HEK293 (cell line): Measurements from ENCODE around the gene CAPN7.

Experiments used
- AEBP2 ChIP-seq: fragments of 450-650 bp; formaldehyde crosslinking; IDR thresholded peaks from 2 replicates; pipeline ENCODE4 v1.5.1; 2016; ENCODE audit warnings: missing biosample characterization, missing genetic modification characterization, borderline replicate concordance
- ATF2 ChIP-seq: fragments of 450-650 bp; formaldehyde crosslinking; IDR thresholded peaks from 2 replicates; pipeline ENCODE4 v1.5.1; 2016; ENCODE audit warnings: missing biosample characterization, missing genetic modification characterization, low read depth
- HOXA7 ChIP-seq: sonication (generic); formaldehyde crosslinking; IDR thresholded peaks from 2 replicates; pipeline ENCODE4 v1.8.1; 2022; ENCODE audit warnings: missing genetic modification reagents, borderline replicate concordance
- HOXD13 ChIP-seq: sonication (generic); formaldehyde crosslinking; IDR thresholded peaks from 2 replicates; pipeline ENCODE4 v1.8.0; 2022; ENCODE audit warnings: missing genetic modification reagents, borderline replicate concordance
- MZF1 ChIP-seq: fragments of 450-650 bp; formaldehyde crosslinking; IDR thresholded peaks from 2 replicates; pipeline ENCODE4 v1.5.1; 2017; ENCODE audit warnings: missing biosample characterization, missing genetic modification characterization, borderline replicate concordance
- OVOL3 ChIP-seq: fragments of 450-650 bp; formaldehyde crosslinking; IDR thresholded peaks from 2 replicates; pipeline ENCODE4 v1.5.1; 2016; ENCODE audit warnings: missing biosample characterization, missing genetic modification characterization
- SCRT2 ChIP-seq: fragments of 450-650 bp; formaldehyde crosslinking; IDR thresholded peaks from 2 replicates; pipeline ENCODE4 v1.5.1; 2016; ENCODE audit warnings: missing biosample characterization, missing genetic modification characterization
- SETDB1 ChIP-seq: IDR thresholded peaks from one replicate; pipeline ENCODE4 v1.6.1; 2017; ENCODE audit warnings: mild to moderate bottlenecking, low read length, moderate library complexity, mixed read lengths; ENCODE audit not compliant: insufficient read length
- SP2 ChIP-seq: fragments of 450-650 bp; formaldehyde crosslinking; IDR thresholded peaks from 2 replicates; pipeline ENCODE4 v1.5.1; 2016; ENCODE audit warnings: missing biosample characterization, missing genetic modification characterization
- ZBTB26 ChIP-seq: fragments of 450-650 bp; formaldehyde crosslinking; optimal IDR thresholded peaks from 2 replicates; pipeline ENCODE3; 2016; ENCODE audit warnings: missing biosample characterization, mild to moderate bottlenecking, missing genetic modification characterization
- ZBTB48 ChIP-seq: fragments of 450-650 bp; formaldehyde crosslinking; IDR thresholded peaks from 2 replicates; pipeline ENCODE4 v1.5.1; 2016; ENCODE audit warnings: missing biosample characterization, missing genetic modification characterization
- ZIC2 ChIP-seq: fragments of 450-650 bp; formaldehyde crosslinking; IDR thresholded peaks from 2 replicates; pipeline ENCODE4 v1.5.1; 2016; ENCODE audit warnings: missing biosample characterization, missing genetic modification characterization
- ZNF114 ChIP-seq: fragments of 450-650 bp; formaldehyde crosslinking; IDR thresholded peaks from 2 replicates; pipeline ENCODE4 v1.5.0; 2017; ENCODE audit warnings: missing biosample characterization, missing genetic modification characterization
- ZNF155 ChIP-seq: fragments of 450-650 bp; formaldehyde crosslinking; IDR thresholded peaks from 2 replicates; pipeline ENCODE4 v1.5.1; 2016; ENCODE audit warnings: missing biosample characterization, missing genetic modification characterization
- ZNF341 ChIP-seq: fragments of 450-650 bp; formaldehyde crosslinking; IDR thresholded peaks from 2 replicates; pipeline ENCODE4; 2016; ENCODE audit warnings: low read depth, missing biosample characterization, missing genetic modification characterization
- ZNF354C ChIP-seq: fragments of 450-650 bp; formaldehyde crosslinking; IDR thresholded peaks from 2 replicates; pipeline ENCODE4 v1.5.1; 2016; ENCODE audit warnings: missing biosample characterization, missing genetic modification characterization, low read depth, borderline replicate concordance
- ZNF37A ChIP-seq: fragments of 450-650 bp; IDR thresholded peaks from 2 replicates; pipeline ENCODE4 v1.5.1; 2018; ENCODE audit warnings: missing biosample characterization, missing genetic modification characterization
- ZNF423 ChIP-seq: fragments of 450-650 bp; formaldehyde crosslinking; IDR thresholded peaks from 2 replicates; pipeline ENCODE4 v1.5.1; 2016; ENCODE audit warnings: missing biosample characterization, missing genetic modification characterization
- ZNF426 ChIP-seq: fragments of 450-650 bp; formaldehyde crosslinking; IDR thresholded peaks from 2 replicates; pipeline ENCODE4 v1.5.1; 2017; ENCODE audit warnings: missing biosample characterization, missing genetic modification characterization, mild to moderate bottlenecking, inconsistent platforms, moderate library complexity
- ZNF530 ChIP-seq: fragments of 450-650 bp; formaldehyde crosslinking; IDR thresholded peaks from 2 replicates; pipeline ENCODE4 v1.5.1; 2016; ENCODE audit warnings: low read depth, missing biosample characterization, missing genetic modification characterization
- ZNF549 ChIP-seq: fragments of 450-650 bp; IDR thresholded peaks from 2 replicates; pipeline ENCODE4 v1.5.1; 2018; ENCODE audit warnings: missing biosample characterization, missing genetic modification characterization, mild to moderate bottlenecking, inconsistent platforms, moderate library complexity
- ZNF596 ChIP-seq: fragments of 450-650 bp; IDR thresholded peaks from 2 replicates; pipeline ENCODE4 v1.5.0; 2018; ENCODE audit warnings: missing biosample characterization, mild to moderate bottlenecking, missing genetic modification characterization, moderate library complexity
- ZNF701 ChIP-seq: fragments of 450-650 bp; formaldehyde crosslinking; IDR thresholded peaks from 2 replicates; pipeline ENCODE4 v1.5.1; 2016; ENCODE audit warnings: missing biosample characterization, missing genetic modification characterization
- ZNF768 ChIP-seq: fragments of 450-650 bp; formaldehyde crosslinking; IDR thresholded peaks from 2 replicates; pipeline ENCODE4 v1.5.1; 2018; ENCODE audit warnings: missing biosample characterization, mild to moderate bottlenecking, missing genetic modification characterization
- ZNF843 ChIP-seq: fragments of 450-650 bp; formaldehyde crosslinking; IDR thresholded peaks from 2 replicates; pipeline ENCODE4 v1.5.1; 2016; ENCODE audit warnings: missing biosample characterization, missing genetic modification characterization
- ZSCAN16 ChIP-seq: fragments of 450-650 bp; formaldehyde crosslinking; IDR thresholded peaks from 2 replicates; pipeline ENCODE4 v1.5.1; 2016; ENCODE audit warnings: missing biosample characterization, missing genetic modification characterization
- ZSCAN23 ChIP-seq: fragments of 450-650 bp; formaldehyde crosslinking; IDR thresholded peaks from 2 replicates; pipeline ENCODE4 v1.5.1; 2016; ENCODE audit warnings: missing biosample characterization, missing genetic modification characterization
- TF ChIP-seq, protein P1 (sequence below): fragments of 450-650 bp; formaldehyde crosslinking; IDR thresholded peaks from 2 replicates; pipeline ENCODE4 v1.5.1; 2016; ENCODE audit warnings: missing biosample characterization, missing genetic modification characterization
- TF ChIP-seq, protein P2 (sequence below): fragments of 450-650 bp; formaldehyde crosslinking; IDR thresholded peaks from 2 replicates; pipeline ENCODE4 v1.5.1; 2016; ENCODE audit warnings: missing biosample characterization, missing genetic modification characterization
- TF ChIP-seq, protein P3 (sequence below): fragments of 450-650 bp; formaldehyde crosslinking; IDR thresholded peaks from 2 replicates; pipeline ENCODE4 v1.5.1; 2017; ENCODE audit warnings: missing biosample characterization, missing genetic modification characterization
- TF ChIP-seq, protein P4 (sequence below): fragments of 450-650 bp; formaldehyde crosslinking; IDR thresholded peaks from 2 replicates; pipeline ENCODE4 v1.5.1; 2016; ENCODE audit warnings: missing biosample characterization, missing genetic modification characterization

Gene CAPN7

GRCh38 chr3:15205482-15205933, 538 bp upstream of the CAPN7 start (continued):
- no peak for TF ChIP-seq ZNF426 (tag by site-specific recombination)
- TF ChIP-seq AEBP2 (tag by site-specific recombination): no peak
- TF ChIP-seq SCRT2: no peak
- TF ChIP-seq ZNF701 (tag by site-specific recombination): no peak
- no peak for TF ChIP-seq ZNF354C (tag by site-specific recombination)
- no peak for TF ChIP-seq HOXD13 (CRISPR knock-in tag)
- no peak for TF ChIP-seq ZNF155
- peak; percentile 48; the same call in 1 of the 2 replicates for TF ChIP-seq ZSCAN23 (tag by site-specific recombination)
- no peak for TF ChIP-seq ZSCAN16
- TF ChIP-seq OVOL3 (tag by site-specific recombination): no peak
- TF ChIP-seq ZNF423 (tag by site-specific recombination): no peak
- no peak for TF ChIP-seq MZF1 (tag by site-specific recombination)
- no peak for TF ChIP-seq ATF2 (tag by site-specific recombination)
- no peak for TF ChIP-seq ZNF768 (tag by site-specific recombination)
- no peak for TF ChIP-seq ZNF114 (tag by site-specific recombination)
- no peak for TF ChIP-seq ZNF37A (tag by site-specific recombination)
- TF ChIP-seq, protein P1, sequence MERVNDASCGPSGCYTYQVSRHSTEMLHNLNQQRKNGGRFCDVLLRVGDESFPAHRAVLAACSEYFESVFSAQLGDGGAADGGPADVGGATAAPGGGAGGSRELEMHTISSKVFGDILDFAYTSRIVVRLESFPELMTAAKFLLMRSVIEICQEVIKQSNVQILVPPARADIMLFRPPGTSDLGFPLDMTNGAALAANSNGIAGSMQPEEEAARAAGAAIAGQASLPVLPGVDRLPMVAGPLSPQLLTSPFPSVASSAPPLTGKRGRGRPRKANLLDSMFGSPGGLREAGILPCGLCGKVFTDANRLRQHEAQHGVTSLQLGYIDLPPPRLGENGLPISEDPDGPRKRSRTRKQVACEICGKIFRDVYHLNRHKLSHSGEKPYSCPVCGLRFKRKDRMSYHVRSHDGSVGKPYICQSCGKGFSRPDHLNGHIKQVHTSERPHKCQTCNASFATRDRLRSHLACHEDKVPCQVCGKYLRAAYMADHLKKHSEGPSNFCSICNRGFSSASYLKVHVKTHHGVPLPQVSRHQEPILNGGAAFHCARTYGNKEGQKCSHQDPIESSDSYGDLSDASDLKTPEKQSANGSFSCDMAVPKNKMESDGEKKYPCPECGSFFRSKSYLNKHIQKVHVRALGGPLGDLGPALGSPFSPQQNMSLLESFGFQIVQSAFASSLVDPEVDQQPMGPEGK (tag by site-specific recombination): no peak; the same call in 1 of the 2 replicates
- TF ChIP-seq ZNF530 (tag by site-specific recombination): no peak
- TF ChIP-seq ZIC2 (tag by site-specific recombination): no peak
- TF ChIP-seq, protein P2, sequence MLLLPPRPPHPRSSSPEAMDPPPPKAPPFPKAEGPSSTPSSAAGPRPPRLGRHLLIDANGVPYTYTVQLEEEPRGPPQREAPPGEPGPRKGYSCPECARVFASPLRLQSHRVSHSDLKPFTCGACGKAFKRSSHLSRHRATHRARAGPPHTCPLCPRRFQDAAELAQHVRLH (tag by site-specific recombination): 0 out of 2 replicates have a peak, but pooled peaks have one; percentile 12
- no peak for TF ChIP-seq ZBTB26 (tag by site-specific recombination)
- no peak for TF ChIP-seq ZNF843
- TF ChIP-seq ZBTB48: no peak; the same call in 1 of the 2 replicates
- TF ChIP-seq ZNF596 (tag by site-specific recombination): no peak
- TF ChIP-seq, protein P3, sequence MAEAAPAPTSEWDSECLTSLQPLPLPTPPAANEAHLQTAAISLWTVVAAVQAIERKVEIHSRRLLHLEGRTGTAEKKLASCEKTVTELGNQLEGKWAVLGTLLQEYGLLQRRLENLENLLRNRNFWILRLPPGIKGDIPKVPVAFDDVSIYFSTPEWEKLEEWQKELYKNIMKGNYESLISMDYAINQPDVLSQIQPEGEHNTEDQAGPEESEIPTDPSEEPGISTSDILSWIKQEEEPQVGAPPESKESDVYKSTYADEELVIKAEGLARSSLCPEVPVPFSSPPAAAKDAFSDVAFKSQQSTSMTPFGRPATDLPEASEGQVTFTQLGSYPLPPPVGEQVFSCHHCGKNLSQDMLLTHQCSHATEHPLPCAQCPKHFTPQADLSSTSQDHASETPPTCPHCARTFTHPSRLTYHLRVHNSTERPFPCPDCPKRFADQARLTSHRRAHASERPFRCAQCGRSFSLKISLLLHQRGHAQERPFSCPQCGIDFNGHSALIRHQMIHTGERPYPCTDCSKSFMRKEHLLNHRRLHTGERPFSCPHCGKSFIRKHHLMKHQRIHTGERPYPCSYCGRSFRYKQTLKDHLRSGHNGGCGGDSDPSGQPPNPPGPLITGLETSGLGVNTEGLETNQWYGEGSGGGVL (tag by site-specific recombination): no peak; the same call in 1 of the 2 replicates
- no peak for TF ChIP-seq SP2 (tag by site-specific recombination)
- TF ChIP-seq ZNF341 (tag by site-specific recombination): no peak
- no peak for TF ChIP-seq SETDB1
- TF ChIP-seq HOXA7 (CRISPR knock-in tag): no peak
- TF ChIP-seq ZNF549 (tag by site-specific recombination): no peak
- TF ChIP-seq, protein P4, sequence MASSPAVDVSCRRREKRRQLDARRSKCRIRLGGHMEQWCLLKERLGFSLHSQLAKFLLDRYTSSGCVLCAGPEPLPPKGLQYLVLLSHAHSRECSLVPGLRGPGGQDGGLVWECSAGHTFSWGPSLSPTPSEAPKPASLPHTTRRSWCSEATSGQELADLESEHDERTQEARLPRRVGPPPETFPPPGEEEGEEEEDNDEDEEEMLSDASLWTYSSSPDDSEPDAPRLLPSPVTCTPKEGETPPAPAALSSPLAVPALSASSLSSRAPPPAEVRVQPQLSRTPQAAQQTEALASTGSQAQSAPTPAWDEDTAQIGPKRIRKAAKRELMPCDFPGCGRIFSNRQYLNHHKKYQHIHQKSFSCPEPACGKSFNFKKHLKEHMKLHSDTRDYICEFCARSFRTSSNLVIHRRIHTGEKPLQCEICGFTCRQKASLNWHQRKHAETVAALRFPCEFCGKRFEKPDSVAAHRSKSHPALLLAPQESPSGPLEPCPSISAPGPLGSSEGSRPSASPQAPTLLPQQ: no peak
